BJ (cell line): Measurements from ENCODE around the gene PRKAR2B. TPM values are rescaled to one million over a fixed set of nuclear protein-coding genes. Genes with fewer than 3 reads are reported as not detected.

Experiments
- CTCF ChIA-PET: fragments of 350-600 bp; formaldehyde crosslinking; extraction: SDS; loops from one replicate; lab custom pipeline; 2021; ENCODE audit warnings: antibody characterized with exemption, inconsistent platforms; lab: Yijun Ruan, JAX
- POLR2A ChIA-PET: fragments of 300-600 bp; sonication (Branson Sonifier 250); formaldehyde crosslinking; extraction: SDS; loops from one replicate; lab custom pipeline; 2021; ENCODE audit warnings: antibody characterized with exemption; lab: Charles Lee
- DNase-seq: peaks from one replicate; pipeline ENCODE4 v3.0.0-alpha.2; 2011; ENCODE audit warnings: low read depth
- H3K27me3 ChIP-seq: 2 replicates; pipeline ENCODE4 v1.6.0; 2011; ENCODE audit warnings: low read length; ENCODE audit not compliant: control insufficient read depth, insufficient read depth
- H3K36me3 ChIP-seq: 2 replicates; pipeline ENCODE4 v1.5.1; 2011; ENCODE audit warnings: low read length; ENCODE audit not compliant: control insufficient read depth, insufficient read depth
- H3K4me3 ChIP-seq: 2 replicates; pipeline ENCODE4 v1.5.1; 2011; ENCODE audit warnings: low read depth, mild to moderate bottlenecking, control low read depth, low read length
- CTCF ChIP-seq: IDR thresholded peaks from 2 replicates; pipeline ENCODE4 v1.5.1; 2011; ENCODE audit warnings: low read depth, mild to moderate bottlenecking, control low read depth, inconsistent platforms, low read length, moderate library complexity; ENCODE audit not compliant: insufficient read depth
- polyA plus RNA-seq: library from polyadenylated mRNA; depleted of rRNA; stranded (reverse); fragments of >200 nt; gene quantifications from 2 replicates; pipeline ENCODE4 v1.2.3, GENCODE V29; 2011

Gene PRKAR2B
- polyA plus RNA-seq, 1 experiment, result 2.6 TPM

- H3K4me3 ChIP-seq, result no peak overlapping the region
- CTCF ChIA-PET, result interaction anchor here (0.5 to 7.7 kb wide), 32 partner anchors 9 to 1708 kb away, joined by 3 to 133 read pairs (median 4); partner anchors contain the start of genes CBLL1 and HBP1
These were observed 103.2 kb downstream of the PRKAR2B start for GRCh38 chr7:107147464-107148393.

DNA sequence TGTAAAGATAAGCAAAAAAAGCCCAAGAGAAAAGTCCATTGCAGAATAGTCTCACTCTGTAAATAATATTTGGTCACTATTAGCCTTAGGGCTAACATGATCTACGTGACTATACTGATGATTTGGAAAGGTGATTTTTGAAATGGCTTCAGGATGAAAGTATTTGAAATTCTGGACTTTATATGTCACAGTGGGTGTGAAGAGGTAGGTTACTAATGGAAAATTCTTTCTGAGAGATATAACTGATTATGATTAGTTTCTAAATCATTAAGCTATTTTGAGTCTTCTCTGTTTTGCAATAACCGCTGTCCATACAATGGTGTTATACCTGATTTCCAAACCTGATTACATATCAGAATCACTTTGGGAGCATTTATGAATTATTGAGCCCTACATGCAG lies 104.2 kb downstream of the PRKAR2B start:
- no peak for TF ChIP-seq CTCF
- no peaks in the 10 kb centered on the region for H3K36me3 ChIP-seq
- ChIA-PET POLR2A (interaction anchor here (0.5 kb wide), 1 partner anchor 18 kb away, joined by 22 read pairs; no protein-coding TSS in a partner anchor), CTCF (interaction anchor here (1.4 to 7.7 kb wide), 9 partner anchors 10 to 972 kb away, joined by 3 to 133 read pairs (median 7); partner anchors contain the start of gene HBP1)
- no peak overlapping the region for H3K4me3 ChIP-seq
- DNase-seq, result no peak
- H3K27me3 ChIP-seq, result no peaks in the 10 kb centered on the region

More at GRCh38 chr7:107147464-107148393, 103.2 kb downstream of the PRKAR2B start:
- Histone ChIP-seq H3K27me3 (no peaks in the 10 kb centered on the region), H3K36me3 (no peaks in the 10 kb centered on the region)
- no peak for DNase-seq
- POLR2A ChIA-PET, result interaction anchor here (0.7 kb wide), 1 partner anchor 38 kb away, joined by 4 read pairs; no protein-coding TSS in a partner anchor
- peak; percentile 74 for TF ChIP-seq CTCF

DNA sequence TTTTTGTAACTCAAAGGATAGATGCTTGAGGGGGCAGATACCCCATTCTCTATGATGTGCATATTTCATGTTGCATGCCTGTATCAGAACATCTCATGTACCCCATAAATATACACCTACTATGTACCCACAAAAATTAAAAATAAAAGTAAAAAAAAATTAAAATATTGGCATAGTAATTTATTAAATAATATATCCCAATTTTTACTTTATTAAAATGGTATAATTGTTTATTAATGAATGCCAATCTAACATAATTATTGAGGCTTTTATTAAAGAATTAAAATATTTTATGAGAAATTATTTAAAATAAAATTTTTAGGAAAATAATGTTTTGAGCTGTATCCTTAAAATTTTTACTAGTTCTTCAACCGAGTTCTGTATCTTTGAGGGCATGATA lies 105.4 kb downstream of the PRKAR2B start:
- no peaks in the 10 kb centered on the region for H3K27me3 ChIP-seq
- CTCF ChIA-PET, result interaction anchor here (0.6 to 7.7 kb wide), 17 partner anchors 11 to 981 kb away, joined by 3 to 133 read pairs (median 4); partner anchors contain the start of gene HBP1
- DNase-seq, result no peak
- no peaks in the 10 kb centered on the region for H3K36me3 ChIP-seq
- POLR2A ChIA-PET, result no interaction called here
- H3K4me3 ChIP-seq, result no peak overlapping the region
- no peak for TF ChIP-seq CTCF

DNA sequence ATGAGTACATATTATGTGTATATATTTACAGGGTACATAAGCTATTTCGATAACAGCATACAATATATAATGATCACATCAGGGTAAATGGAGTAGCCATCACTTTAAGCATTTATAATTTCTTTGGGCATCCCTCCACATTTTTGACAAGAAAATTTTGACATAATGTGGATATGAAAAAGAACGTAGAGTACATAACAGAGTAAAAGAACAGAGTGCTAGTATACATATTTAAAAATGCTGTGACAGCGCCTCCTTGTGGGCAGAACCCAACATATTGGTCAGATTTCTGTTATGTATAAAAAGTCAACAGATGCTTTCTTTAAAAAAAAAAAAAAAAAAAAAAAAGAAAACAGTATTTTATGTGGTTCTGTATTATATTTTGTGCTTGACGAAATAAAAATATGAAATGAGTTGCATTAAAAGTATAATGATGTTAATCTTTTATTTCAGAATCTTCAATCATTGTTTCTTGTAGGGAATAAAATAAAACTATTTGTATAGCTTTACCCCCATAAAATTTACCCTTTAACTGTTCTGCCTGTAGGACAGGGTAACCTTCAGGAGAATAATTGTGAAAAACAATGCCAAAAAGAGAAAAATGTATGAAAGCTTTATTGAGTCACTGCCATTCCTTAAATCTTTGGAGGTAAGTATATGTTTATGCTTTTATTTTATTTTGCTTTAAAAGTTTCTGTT lies 106.0 kb downstream of the PRKAR2B start:
- POLR2A ChIA-PET, result no interaction called here
- TF ChIP-seq CTCF, result peak; percentile 51

GRCh38 chr7:107151538-107151937 lies 107.0 kb downstream of the PRKAR2B start:
- H3K27me3 ChIP-seq, result no peaks in the 10 kb centered on the region
- ChIA-PET CTCF (interaction anchor here (1.5 to 7.7 kb wide), 5 partner anchors 10 to 359 kb away, joined by 4 to 133 read pairs (median 11); partner anchors contain the start of gene HBP1), POLR2A (no interaction called here)
- no peak for TF ChIP-seq CTCF
- DNase-seq, result no peak
- no peaks in the 10 kb centered on the region for H3K36me3 ChIP-seq
- no peak overlapping the region for H3K4me3 ChIP-seq

More for the DNA sequence above, 106.0 kb downstream of the PRKAR2B start:
- peak; percentile 21 for DNase-seq
- Histone ChIP-seq H3K4me3 (no peak overlapping the region), H3K27me3 (no peaks in the 10 kb centered on the region), H3K36me3 (no peaks in the 10 kb centered on the region)
- CTCF ChIA-PET, result interaction anchor here (0.6 to 7.7 kb wide), 19 partner anchors 11 to 1086 kb away, joined by 3 to 133 read pairs (median 4); partner anchors contain the start of gene HBP1
